Liver (tissue), 9 donors: ENCODE data around the gene F7. TPM values are rescaled to one million over a fixed set of nuclear protein-coding genes. Genes with fewer than 3 reads are reported as not detected.

Experiments used
- DNase-seq: peaks from one replicate; pipeline ENCODE4 v3.0.0-alpha.2; 2017; ENCODE audit warnings: low spot score
- H3K27ac ChIP-seq, 2 donors: one replicate each; pipeline ENCODE4 v1.7.0; 2013; ENCODE audit warnings: inconsistent platforms in 2 of 2, low read length in 2 of 2, control low read depth in 1 of 2, low read depth in 1 of 2, mild to moderate bottlenecking in 1 of 2
- H3K27me3 ChIP-seq, 4 donors: one replicate each; pipeline versions ENCODE4 v1.6.1 to v1.7.0; 2013; ENCODE audit warnings: low read length in 3 of 4, inconsistent platforms in 1 of 4, mild to moderate bottlenecking in 1 of 4, moderate library complexity in 1 of 4; ENCODE audit not compliant: control insufficient read depth in 4 of 4, insufficient read depth in 4 of 4
- H3K36me3 ChIP-seq, 4 donors: one replicate each; pipeline versions ENCODE4 v1.6.1 to v1.7.0; 2013; ENCODE audit warnings: low read length in 3 of 4, mild to moderate bottlenecking in 3 of 4, low read depth in 1 of 4, moderate library complexity in 1 of 4; ENCODE audit not compliant: control insufficient read depth in 4 of 4, insufficient read depth in 3 of 4
- H3K4me1 ChIP-seq, 4 donors: one replicate each; pipeline versions ENCODE4 v1.6.1 to v1.7.0; 2013; ENCODE audit warnings: low read length in 3 of 4, mild to moderate bottlenecking in 3 of 4, moderate library complexity in 1 of 4; ENCODE audit not compliant: control insufficient read depth in 4 of 4, insufficient read depth in 4 of 4
- H3K4me3 ChIP-seq, 3 donors: one replicate each; pipeline versions ENCODE4 v1.6.1 to v1.7.0; 2013; ENCODE audit warnings: low read length in 3 of 3, control low read depth in 1 of 3, low read depth in 1 of 3, mild to moderate bottlenecking in 1 of 3
- H3K9ac ChIP-seq, 2 donors: one replicate each; pipeline ENCODE4 v1.7.0; 2013; ENCODE audit warnings: low read length in 2 of 2, mild to moderate bottlenecking in 2 of 2, moderate library complexity in 2 of 2, control low read depth in 1 of 2, low read depth in 1 of 2
- H3K9me3 ChIP-seq, 4 donors: one replicate each; pipeline versions ENCODE4 v1.6.1 to v1.7.0; 2013; ENCODE audit warnings: low read length in 3 of 4; ENCODE audit not compliant: control insufficient read depth in 4 of 4
- CTCF ChIP-seq: fragments of 150-350 bp; IDR thresholded peaks from 2 replicates; pipeline ENCODE4 v1.5.1; 2017; ENCODE audit warnings: improper control_type of control experiment, low read depth, low read length; ENCODE audit not compliant: missing input control
- EGR1 ChIP-seq, 2 donors: IDR thresholded peaks; 2 replicates each; pipeline ENCODE4 v1.6.1; 2016 to 2018; ENCODE audit warnings: antibody characterized with exemption in 2 of 2, low read depth in 2 of 2
- FOXA2 ChIP-seq: IDR thresholded peaks from 2 replicates; pipeline ENCODE4 v1.6.1; 2016; ENCODE audit warnings: antibody characterized with exemption
- HNF4A ChIP-seq, 2 donors: conservative IDR thresholded peaks; 2 replicates each; pipeline ENCODE4 v1.6.1; 2016; ENCODE audit warnings: antibody characterized with exemption in 2 of 2, mild to moderate bottlenecking in 2 of 2
- HNF4G ChIP-seq: IDR thresholded peaks from 2 replicates; pipeline ENCODE4 v1.6.1; 2016; ENCODE audit warnings: antibody characterized with exemption
- JUND ChIP-seq, 2 donors: IDR thresholded peaks; 2 replicates each; pipeline ENCODE4 v1.6.1; 2016; ENCODE audit warnings: antibody characterized with exemption in 2 of 2
- MAX ChIP-seq: IDR thresholded peaks from 2 replicates; pipeline ENCODE4 v1.6.1; 2016; ENCODE audit warnings: antibody characterized with exemption
- RXRA ChIP-seq, 2 donors: IDR thresholded peaks; 2 replicates each; pipeline ENCODE4 v1.6.1; 2017 to 2018; ENCODE audit warnings: antibody characterized with exemption in 2 of 2, mild to moderate bottlenecking in 1 of 2
- SP1 ChIP-seq: IDR thresholded peaks from 2 replicates; pipeline ENCODE4 v1.6.1; 2018; ENCODE audit warnings: antibody characterized with exemption, mild to moderate bottlenecking
- TAF1 ChIP-seq: conservative IDR thresholded peaks from 2 replicates; pipeline ENCODE4 v1.6.1; 2016; ENCODE audit warnings: antibody characterized with exemption, mild to moderate bottlenecking
- YY1 ChIP-seq: IDR thresholded peaks from 2 replicates; pipeline ENCODE4 v1.6.1; 2016; ENCODE audit warnings: antibody characterized with exemption, mild to moderate bottlenecking
- WGBS: extraction: QIAGEN DNeasy Blood & Tissue Kit; methylation state at CpG from one replicate; pipeline ENCODE4 v1.1.7; 2013; 5-methylcytosine and 5-hydroxymethylcytosine counted together
- polyA plus RNA-seq, 2 donors: library from polyadenylated mRNA; stranded (reverse) in 1 of 2; unstranded in 1 of 2; fragments of 200-250 nt in 1 of 2; fragments of >200 nt in 1 of 2; fragmentation: Nextera tagmentation in 1 of 2; extraction: Ambion mirVana in 1 of 2; gene quantifications; one replicate each; pipeline versions ENCODE4 v1.2.1 to v1.2.3, GENCODE V29; 2013 to 2015
- total RNA-seq, 2 donors: library from RNA; depleted of rRNA; stranded (reverse); fragments of >200 nt; gene quantifications; one replicate each; pipeline ENCODE4 v1.2.3, GENCODE V29; 2014
- TF ChIP-seq, protein P1 (sequence below): IDR thresholded peaks from 2 replicates; pipeline ENCODE4 v1.6.1; 2016; ENCODE audit warnings: antibody characterized with exemption
- TF ChIP-seq, protein P2 (sequence below): IDR thresholded peaks from 2 replicates; pipeline ENCODE4 v1.6.1; 2016; ENCODE audit warnings: antibody characterized with exemption, mild to moderate bottlenecking
- donor health status: healthy.
- donor health status: healthy.
- donor health status: healthy.
- donor health status: healthy.
- donor health status: healthy.

F7 gene
- total and polyA plus RNA-seq, 4 donors = 46.6 to 92.6 (median 66.2) TPM

DNA sequence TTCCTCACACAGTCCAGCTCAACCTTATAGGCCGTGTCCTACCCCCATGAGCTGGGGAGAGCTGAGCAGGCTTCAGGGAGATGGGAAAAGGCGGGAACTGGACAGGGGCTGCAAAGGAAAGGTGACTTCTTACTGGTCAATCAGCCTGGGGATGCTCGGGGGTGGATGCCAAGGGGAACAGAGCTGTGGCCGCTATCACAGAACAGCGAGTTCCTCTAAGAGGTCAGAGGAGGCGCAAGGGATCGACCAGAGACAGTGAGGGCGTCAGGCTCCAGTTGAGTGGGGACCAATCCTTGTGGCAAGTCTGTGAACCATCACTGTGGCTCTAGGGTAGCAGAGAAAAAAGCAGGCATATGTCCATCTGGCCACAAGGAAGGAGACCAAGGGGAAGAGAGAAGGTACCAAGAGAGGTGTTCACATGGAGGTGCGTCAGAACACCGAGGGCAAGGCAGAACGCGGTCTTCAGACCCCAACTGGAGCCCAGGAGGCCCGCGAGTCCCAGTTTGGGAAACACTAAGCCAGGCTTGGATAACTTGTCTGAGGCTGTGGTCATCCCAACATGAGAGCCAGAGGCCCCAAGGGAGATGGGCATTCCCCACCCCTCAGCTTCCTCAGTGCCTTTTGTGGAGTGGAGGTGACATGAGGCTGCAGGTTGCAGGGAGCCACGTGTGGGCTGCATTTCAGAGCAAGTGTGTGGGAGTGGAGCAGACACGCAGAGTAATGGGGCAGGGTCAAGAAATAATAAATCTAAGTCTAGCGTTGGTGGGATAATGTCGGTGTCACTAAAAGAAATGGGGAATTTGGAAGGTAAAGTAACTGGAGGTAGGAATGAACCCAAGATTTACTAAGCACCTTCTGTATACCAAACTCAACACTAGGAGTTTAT is 20.9 kb downstream of the F7 start:
- H3K4me3 ChIP-seq = no peak overlapping the region
- H3K9me3 ChIP-seq = no peaks in the 10 kb centered on the region
- WGBS = 91% methylated on average over 18 of the region's 18 CpGs
- peaks cover 0 to 13% (median 2%) of the 10 kb centered on the region in 4 donors for H3K36me3 ChIP-seq
- DNase-seq = no peak
- H3K9ac ChIP-seq = no peak overlapping the region
- TF ChIP-seq, protein P1, sequence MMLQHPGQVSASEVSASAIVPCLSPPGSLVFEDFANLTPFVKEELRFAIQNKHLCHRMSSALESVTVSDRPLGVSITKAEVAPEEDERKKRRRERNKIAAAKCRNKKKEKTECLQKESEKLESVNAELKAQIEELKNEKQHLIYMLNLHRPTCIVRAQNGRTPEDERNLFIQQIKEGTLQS = no peak
- peaks cover 3 to 28% (median 18%) of the 10 kb centered on the region in 4 donors for H3K4me1 ChIP-seq
- no peak overlapping the region for H3K27ac ChIP-seq
- no peaks in the 10 kb centered on the region for H3K27me3 ChIP-seq

GRCh38 chr13:113129480-113129879 is 23.9 kb downstream of the F7 start:
- peaks cover 0 to under 1% (median 0%) of the 10 kb centered on the region in 4 donors for H3K4me1 ChIP-seq
- H3K27me3 ChIP-seq = no peaks in the 10 kb centered on the region
- TF ChIP-seq CTCF (no peak), RXRA (IDR thresholded peaks at IDR 0.05) (no peak), YY1 (no peak), JUND (IDR thresholded peaks at IDR 0.05) (no peak), FOXA2 (no peak), MAX (no peak), SP1 (no peak), HNF4G (no peak), HNF4A (conservative IDR thresholded peaks at IDR 0.05) (no peak), EGR1 (IDR thresholded peaks at IDR 0.05; ENCODE audit: low read depth in 2 of 2) (no peak), TAF1 (no peak)
- TF ChIP-seq, protein P2, sequence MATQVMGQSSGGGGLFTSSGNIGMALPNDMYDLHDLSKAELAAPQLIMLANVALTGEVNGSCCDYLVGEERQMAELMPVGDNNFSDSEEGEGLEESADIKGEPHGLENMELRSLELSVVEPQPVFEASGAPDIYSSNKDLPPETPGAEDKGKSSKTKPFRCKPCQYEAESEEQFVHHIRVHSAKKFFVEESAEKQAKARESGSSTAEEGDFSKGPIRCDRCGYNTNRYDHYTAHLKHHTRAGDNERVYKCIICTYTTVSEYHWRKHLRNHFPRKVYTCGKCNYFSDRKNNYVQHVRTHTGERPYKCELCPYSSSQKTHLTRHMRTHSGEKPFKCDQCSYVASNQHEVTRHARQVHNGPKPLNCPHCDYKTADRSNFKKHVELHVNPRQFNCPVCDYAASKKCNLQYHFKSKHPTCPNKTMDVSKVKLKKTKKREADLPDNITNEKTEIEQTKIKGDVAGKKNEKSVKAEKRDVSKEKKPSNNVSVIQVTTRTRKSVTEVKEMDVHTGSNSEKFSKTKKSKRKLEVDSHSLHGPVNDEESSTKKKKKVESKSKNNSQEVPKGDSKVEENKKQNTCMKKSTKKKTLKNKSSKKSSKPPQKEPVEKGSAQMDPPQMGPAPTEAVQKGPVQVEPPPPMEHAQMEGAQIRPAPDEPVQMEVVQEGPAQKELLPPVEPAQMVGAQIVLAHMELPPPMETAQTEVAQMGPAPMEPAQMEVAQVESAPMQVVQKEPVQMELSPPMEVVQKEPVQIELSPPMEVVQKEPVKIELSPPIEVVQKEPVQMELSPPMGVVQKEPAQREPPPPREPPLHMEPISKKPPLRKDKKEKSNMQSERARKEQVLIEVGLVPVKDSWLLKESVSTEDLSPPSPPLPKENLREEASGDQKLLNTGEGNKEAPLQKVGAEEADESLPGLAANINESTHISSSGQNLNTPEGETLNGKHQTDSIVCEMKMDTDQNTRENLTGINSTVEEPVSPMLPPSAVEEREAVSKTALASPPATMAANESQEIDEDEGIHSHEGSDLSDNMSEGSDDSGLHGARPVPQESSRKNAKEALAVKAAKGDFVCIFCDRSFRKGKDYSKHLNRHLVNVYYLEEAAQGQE = no peak
- no peak overlapping the region for H3K4me3 ChIP-seq
- peaks cover 0 to 21% (median 7%) of the 10 kb centered on the region in 4 donors for H3K36me3 ChIP-seq
- no peak for DNase-seq
- H3K9ac ChIP-seq = no peak overlapping the region
- H3K9me3 ChIP-seq = no peaks in the 10 kb centered on the region
- WGBS = 91% methylated on average over 27 of the region's 27 CpGs
- H3K27ac ChIP-seq = no peak overlapping the region
